IPS-18a (cell line): Measurements from ENCODE around the gene CDK12.
"Not testable (repeated sequence)": the region's sequence is repeated elsewhere in the genome, so short reads cannot be mapped to it uniquely, and the experiment has no call there.

Source experiments
- H3K27ac ChIP-seq: one replicate; pipeline ENCODE4 v1.5.1; 2013; ENCODE audit warnings: low read length
- H3K27me3 ChIP-seq: one replicate; pipeline ENCODE4 v1.6.1; 2013; ENCODE audit warnings: mild to moderate bottlenecking, low read length; ENCODE audit not compliant: control insufficient read depth, insufficient read depth
- H3K36me3 ChIP-seq: one replicate; pipeline ENCODE4 v1.6.1; 2013; ENCODE audit warnings: low read depth, low read length; ENCODE audit not compliant: control insufficient read depth
- H3K4me1 ChIP-seq: one replicate; pipeline ENCODE4 v1.6.1; 2013; ENCODE audit warnings: low read depth, low read length; ENCODE audit not compliant: control insufficient read depth
- H3K4me3 ChIP-seq: one replicate; pipeline ENCODE4 v1.5.1; 2013; ENCODE audit warnings: low read length
- H3K9ac ChIP-seq: one replicate; pipeline ENCODE4 v1.6.1; 2013; ENCODE audit warnings: mild to moderate bottlenecking, low read length, moderate library complexity
- H3K9me3 ChIP-seq: one replicate; pipeline ENCODE4 v1.6.1; 2013; ENCODE audit warnings: low read depth, low read length; ENCODE audit not compliant: control insufficient read depth

The CDK12 gene

DNA sequence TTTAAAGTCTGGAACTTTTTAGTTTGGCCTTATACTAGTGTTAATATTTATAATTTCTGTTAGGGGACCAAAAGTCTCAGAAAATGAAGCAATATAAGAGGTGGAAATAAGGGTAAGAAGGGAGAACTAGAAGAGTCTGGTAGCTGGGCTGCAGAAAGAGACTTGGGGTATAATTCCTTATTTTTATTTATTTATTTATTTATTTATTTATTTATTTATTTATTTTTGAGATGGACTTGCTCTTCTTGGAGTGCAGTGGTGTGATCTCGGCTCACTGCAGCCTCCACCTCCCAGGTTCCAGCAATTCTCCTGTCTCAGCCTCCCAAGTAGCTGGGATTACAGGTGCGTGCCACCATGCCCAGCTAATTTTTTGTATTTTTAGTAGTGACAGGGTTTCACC is 76.1 kb downstream of the CDK12 start:
- H3K27ac ChIP-seq, H3K9me3 ChIP-seq, H3K27me3 ChIP-seq, H3K4me3 ChIP-seq, H3K9ac ChIP-seq, H3K4me1 ChIP-seq, H3K36me3 ChIP-seq: not testable (repeated sequence)

DNA sequence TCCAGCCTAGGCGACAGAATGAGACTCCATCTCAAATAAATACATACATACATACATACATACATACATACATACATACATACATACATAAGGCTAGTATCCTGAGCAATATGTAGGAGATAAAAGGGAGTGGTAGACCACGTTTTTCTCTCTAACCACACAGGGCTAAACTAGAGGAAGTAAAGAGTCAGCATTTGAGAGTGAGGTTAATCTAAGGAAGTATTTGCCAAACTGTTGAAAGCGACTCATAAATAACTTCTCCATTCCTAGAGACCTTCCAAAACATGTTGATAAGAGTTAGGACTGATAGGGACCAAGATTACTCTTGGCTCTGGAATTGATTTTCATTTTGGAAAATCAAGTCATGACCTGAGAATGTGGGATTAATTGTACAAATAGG is 77.6 kb downstream of the CDK12 start:
- no peak overlapping the region for H3K4me3 ChIP-seq
- no peaks in the 10 kb centered on the region for H3K4me1 ChIP-seq
- no peaks in the 10 kb centered on the region for H3K36me3 ChIP-seq
- no peak overlapping the region for H3K9ac ChIP-seq
- no peak overlapping the region for H3K27ac ChIP-seq
- no peaks in the 10 kb centered on the region for H3K9me3 ChIP-seq
- no peaks in the 10 kb centered on the region for H3K27me3 ChIP-seq

DNA sequence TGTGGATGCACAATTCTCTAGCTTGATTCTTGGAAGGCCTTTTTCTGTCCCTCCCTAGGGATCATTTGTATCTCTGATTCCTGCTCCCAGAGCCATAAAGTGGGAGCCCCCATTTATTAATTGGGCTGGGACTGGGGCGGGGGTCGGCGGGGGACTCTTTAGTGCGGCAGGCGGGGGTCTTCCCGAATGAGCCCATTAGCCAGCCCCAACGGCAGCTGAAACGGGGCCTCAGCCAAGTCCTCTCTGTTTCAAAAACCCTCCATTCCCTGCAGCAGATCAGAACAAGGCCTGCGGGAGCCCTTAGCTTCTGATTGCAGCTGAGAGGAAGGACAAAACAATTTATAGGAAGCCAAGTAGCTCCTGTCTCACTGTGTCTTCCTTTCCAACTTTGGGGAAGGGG is 79.3 kb downstream of the CDK12 start:
- Histone ChIP-seq H3K27ac (no peak overlapping the region), H3K4me1 (no peaks in the 10 kb centered on the region), H3K27me3 (no peaks in the 10 kb centered on the region), H3K9ac (no peak overlapping the region), H3K9me3 (no peaks in the 10 kb centered on the region), H3K36me3 (no peaks in the 10 kb centered on the region), H3K4me3 (no peak overlapping the region)

DNA sequence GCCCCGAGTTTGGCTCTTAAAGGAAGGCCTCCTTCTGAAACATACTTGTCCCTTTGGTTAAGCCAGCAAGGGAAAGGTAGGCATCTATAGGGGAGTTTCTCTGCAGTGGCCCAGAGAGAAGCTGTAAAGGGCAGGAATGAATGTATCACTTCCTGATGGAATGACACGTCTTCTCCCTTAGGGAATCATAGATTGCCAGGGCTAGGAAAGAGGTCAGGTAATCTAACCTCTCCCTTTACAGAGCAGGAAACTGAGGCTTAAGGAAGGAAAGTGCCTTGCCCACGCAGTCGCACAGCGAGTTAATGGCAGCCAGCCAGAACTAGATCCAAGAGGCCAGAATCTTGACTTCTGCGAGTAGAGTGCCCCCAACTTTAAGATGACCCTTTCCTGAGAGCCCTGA is 80.4 kb downstream of the CDK12 start:
- Histone ChIP-seq H3K9me3 (no peaks in the 10 kb centered on the region), H3K36me3 (no peaks in the 10 kb centered on the region), H3K27me3 (no peaks in the 10 kb centered on the region), H3K4me3 (no peak overlapping the region), H3K9ac (no peak overlapping the region), H3K4me1 (no peaks in the 10 kb centered on the region), H3K27ac (no peak overlapping the region)

DNA sequence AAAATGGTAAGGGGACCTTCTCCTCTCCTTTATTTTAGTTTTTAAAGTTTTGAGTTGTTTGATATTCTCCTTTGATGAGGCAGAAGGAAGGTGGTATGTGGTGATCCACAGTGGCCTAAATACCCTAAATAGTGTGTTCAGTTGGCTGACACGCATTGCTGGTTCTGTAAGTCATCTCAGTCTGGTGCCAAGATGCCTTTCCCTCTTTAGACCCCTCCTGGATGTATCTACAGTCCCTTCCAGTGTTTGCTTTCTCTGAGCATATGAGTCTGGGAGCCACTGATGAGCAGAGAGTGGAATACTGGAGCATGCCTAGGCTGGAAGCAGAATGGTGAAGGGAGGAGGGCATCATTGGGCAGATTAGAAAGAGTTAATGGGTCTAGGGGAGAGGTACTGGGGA is 81.9 kb downstream of the CDK12 start:
- H3K27ac ChIP-seq, result no peak overlapping the region
- H3K4me1 ChIP-seq, result no peaks in the 10 kb centered on the region
- H3K36me3 ChIP-seq, result no peaks in the 10 kb centered on the region
- no peaks in the 10 kb centered on the region for H3K9me3 ChIP-seq
- no peak overlapping the region for H3K4me3 ChIP-seq
- no peaks in the 10 kb centered on the region for H3K27me3 ChIP-seq
- no peak overlapping the region for H3K9ac ChIP-seq

DNA sequence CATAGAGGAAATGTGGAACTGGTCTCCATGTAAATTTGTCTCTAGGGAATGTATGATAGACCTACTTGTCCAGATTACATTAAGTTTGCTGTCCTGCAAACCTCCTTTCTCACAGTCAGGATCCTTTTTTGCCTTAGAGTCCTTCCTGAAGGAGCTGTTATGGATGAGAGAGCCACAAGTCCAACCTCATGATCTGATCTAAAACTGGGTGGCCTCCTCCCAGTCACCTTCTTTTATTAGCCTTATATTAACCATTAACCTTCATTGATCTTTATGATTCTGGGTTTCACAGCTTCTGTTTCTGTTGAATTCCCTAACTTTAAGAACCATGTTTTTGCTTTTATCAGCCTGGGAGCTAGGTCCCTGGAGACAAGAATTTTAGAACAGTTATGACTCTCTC is 82.4 kb downstream of the CDK12 start:
- Histone ChIP-seq H3K27me3 (no peaks in the 10 kb centered on the region), H3K9me3 (no peaks in the 10 kb centered on the region), H3K4me3 (no peak overlapping the region), H3K4me1 (no peaks in the 10 kb centered on the region), H3K27ac (no peak overlapping the region), H3K9ac (no peak overlapping the region), H3K36me3 (no peaks in the 10 kb centered on the region)

DNA sequence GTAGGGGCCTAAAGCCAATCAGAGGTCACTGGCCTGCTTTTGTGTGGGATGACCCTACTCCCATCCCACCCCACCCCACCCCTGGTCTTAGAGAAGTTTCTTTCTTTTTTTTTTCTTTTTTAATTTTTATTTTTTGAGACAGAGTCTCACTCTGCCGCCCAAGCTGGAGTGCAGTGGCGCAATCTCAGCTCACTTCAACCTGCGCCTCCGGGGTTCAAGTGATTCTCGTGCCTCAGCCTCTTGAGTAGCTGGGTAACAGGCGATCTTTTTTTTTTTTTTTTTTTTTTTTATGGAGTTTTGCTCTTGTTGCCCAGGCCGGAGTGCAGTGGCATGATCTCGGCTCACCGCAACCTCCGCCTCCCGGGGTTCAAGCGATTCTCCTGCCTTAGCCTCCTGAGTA is 83.1 kb downstream of the CDK12 start:
- H3K27me3 ChIP-seq, H3K9ac ChIP-seq, H3K4me1 ChIP-seq, H3K9me3 ChIP-seq, H3K27ac ChIP-seq, H3K36me3 ChIP-seq, H3K4me3 ChIP-seq: not testable (repeated sequence)

DNA sequence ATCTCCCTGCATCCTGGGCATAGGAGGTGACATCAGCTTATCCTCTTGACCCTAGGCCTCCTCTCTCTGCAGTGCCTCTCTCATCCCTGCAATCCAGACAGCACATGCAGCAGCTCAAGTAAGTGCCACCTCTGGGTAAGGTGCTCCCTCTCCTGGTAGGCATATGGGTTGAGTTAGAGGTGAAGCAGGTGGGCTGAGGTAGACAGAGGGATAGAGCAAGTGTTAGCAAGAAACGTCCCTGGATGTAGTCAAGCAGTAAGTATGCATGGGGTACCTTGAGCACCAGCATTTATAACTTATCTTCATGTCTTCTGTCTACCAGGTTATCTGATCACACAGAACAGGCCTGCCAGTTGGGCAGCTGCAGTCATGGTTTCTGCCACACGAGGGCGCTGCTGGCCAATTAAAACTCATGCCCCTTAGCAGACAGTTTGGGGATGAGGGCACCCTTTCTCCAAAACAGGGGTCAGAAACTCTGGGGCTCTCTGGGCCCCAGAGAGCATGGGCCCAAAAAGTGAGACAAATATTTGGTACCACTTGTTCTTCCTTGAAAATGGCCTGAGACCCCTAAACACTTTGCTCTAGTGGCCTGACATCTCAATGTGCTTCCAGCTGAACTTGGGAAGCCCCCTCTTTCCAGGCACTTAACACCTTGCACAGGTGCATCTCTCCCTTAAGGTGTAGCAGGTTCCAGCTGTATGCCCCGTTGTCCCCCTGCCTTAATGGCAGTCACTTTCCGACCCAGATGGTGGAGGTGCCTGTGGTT is 86.6 kb downstream of the CDK12 start:
- Histone ChIP-seq H3K36me3 (no peaks in the 10 kb centered on the region), H3K9ac (no peak overlapping the region), H3K4me3 (no peak overlapping the region), H3K27ac (no peak overlapping the region), H3K9me3 (no peaks in the 10 kb centered on the region), H3K4me1 (no peaks in the 10 kb centered on the region), H3K27me3 (no peaks in the 10 kb centered on the region)

DNA sequence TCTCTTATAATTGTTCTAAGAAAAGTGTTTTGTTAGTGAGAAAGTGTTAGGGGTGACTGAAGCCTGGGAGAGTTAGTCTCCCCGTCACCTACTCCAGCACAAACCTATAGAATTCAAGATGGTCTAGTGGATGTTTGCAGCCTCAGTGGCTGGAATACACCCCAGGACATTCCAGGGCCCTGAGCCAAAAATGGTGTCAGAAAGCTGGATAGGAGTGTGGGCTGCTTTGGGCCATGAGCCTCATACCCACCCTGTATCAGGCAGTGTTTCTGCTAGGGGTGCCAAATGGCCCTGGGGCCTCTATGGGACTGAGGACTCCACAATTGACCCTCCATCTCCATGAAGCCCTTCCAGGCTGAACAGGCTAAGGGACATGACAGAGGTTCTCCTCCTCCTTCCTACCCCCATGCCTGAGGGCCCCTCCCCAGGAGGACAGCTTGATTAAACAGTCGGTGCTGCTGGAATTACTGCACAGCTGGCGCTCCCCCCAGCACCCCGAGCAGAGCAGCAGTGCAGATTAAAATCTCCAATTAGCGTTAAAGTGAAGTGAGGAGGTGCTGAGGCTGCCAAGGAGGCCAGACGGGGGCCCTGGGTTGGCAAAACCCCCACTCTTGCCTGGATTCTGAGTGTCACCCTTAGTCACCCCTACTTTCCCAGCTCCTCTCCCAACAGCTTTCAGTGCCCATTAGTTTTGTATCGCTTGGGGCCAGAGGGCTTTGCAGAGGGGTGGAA is 87.4 kb downstream of the CDK12 start:
- Histone ChIP-seq H3K9me3 (no peaks in the 10 kb centered on the region), H3K36me3 (no peaks in the 10 kb centered on the region), H3K4me1 (no peaks in the 10 kb centered on the region), H3K4me3 (no peak overlapping the region), H3K9ac (no peak overlapping the region), H3K27ac (no peak overlapping the region), H3K27me3 (no peaks in the 10 kb centered on the region)

DNA sequence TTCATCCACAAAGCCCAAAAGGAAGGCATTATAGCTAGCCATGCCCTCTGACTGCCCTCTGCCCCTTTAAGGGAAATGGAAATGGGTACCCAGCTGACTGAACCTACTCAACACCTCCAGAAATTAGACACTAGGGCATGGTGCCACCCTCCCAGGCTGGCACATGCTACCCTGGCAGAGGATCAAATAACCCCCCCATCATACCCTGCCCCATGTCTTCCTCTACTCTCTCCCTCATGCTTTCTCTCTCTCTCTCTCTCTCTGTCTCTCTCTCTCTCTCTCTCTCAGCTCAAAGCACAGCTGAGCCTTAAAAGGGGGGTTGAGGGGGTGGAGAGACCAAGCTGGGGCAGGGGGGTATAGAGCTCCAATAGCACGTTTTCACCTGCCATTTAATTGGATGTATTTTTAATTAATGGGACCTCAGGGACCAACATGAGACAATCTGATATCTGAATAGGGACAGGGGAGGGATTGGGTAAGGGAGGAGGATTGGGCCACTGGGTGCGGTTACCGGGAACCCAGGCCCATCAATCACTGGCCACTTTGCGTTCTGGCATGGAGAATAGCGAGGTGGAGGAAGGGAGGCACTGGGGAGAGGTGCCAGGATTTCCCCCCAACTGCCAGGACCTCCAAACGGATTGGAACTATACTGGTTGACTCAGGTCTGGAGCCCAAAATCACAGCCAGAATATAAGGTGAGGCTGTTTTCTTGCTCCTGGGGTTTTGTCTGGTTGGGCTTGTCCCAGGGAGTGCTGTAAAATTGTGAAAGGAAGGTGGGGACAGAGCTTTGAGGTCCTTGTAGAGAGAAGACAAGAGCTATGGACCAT is 88.7 kb downstream of the CDK12 start:
- H3K9me3 ChIP-seq, result no peaks in the 10 kb centered on the region
- no peak overlapping the region for H3K4me3 ChIP-seq
- H3K4me1 ChIP-seq, result no peaks in the 10 kb centered on the region
- no peak overlapping the region for H3K9ac ChIP-seq
- H3K27ac ChIP-seq, result no peak overlapping the region
- H3K27me3 ChIP-seq, result no peaks in the 10 kb centered on the region
- H3K36me3 ChIP-seq, result no peaks in the 10 kb centered on the region

DNA sequence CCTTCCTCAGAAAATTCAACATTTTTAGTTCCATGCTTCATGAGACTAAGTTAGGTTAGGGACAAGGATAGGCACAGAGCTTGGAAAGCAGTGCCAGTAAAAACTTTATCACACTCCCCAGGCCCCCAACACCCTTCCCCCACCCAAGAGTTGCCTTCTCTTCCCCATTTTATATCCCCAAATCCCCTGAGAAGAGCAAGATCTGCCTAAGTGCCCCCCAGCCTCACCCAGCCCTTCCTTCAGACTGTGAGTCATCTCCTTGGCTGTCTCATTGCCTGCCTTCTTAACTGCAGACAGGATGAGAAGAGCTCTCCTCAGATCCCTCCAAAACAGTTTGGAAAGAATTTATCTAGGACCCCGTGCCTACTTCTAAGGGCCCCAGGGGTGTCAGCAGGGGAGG is 90.6 kb downstream of the CDK12 start:
- no peak overlapping the region for H3K9ac ChIP-seq
- H3K27ac ChIP-seq, result no peak overlapping the region
- H3K4me3 ChIP-seq, result no peak overlapping the region
- no peaks in the 10 kb centered on the region for H3K9me3 ChIP-seq
- H3K4me1 ChIP-seq, result peaks cover 7% of the 10 kb centered on the region
- H3K36me3 ChIP-seq, result no peaks in the 10 kb centered on the region
- no peaks in the 10 kb centered on the region for H3K27me3 ChIP-seq
